RCC 7860 (cell line): ENCODE data around the gene HCLS1.
"Not testable (repeated sequence)": the region's sequence is repeated elsewhere in the genome, so short reads cannot be mapped to it uniquely, and the experiment has no call there.

ENCODE experiments used
- DNase-seq: peaks from one replicate; pipeline ENCODE4 v3.0.0-alpha.2; 2015; ENCODE audit warnings: low spot score
- FAIRE-seq: peaks from 2 replicates; lab custom pipeline; 2012; peaks lifted over from hg19 to GRCh38; lab: Jason Lieb, UNC

HCLS1 gene

DNA sequence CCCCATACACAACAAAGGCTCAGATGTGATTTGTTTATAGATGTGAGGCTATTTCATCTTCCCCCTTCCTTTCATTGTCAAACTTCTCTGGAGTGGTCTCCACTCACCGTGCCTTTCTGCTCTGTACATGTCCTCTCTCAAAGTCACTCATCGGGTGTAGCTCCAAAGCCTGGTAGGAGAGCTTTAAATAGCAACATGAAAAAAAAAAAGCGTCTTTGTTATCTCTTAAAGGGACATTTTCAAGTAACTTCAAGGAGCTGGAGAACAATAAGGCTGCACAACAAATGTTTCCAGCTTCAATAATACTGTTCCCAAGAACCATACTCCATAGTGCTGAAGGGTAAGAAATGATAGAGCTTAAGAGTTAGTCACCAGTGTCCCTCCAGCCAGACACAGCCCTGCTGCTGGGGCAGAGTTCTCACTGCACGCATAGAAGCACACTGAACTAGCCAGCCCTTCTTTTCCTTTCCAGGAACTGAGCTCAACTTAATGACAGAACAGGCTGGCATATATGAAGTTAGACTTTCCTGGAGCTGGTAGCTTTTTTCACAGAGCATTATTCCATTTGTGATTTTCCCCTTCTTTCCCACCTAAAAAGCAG lies 59.4 kb downstream of the HCLS1 start:
- FAIRE-seq, result no peak

DNA sequence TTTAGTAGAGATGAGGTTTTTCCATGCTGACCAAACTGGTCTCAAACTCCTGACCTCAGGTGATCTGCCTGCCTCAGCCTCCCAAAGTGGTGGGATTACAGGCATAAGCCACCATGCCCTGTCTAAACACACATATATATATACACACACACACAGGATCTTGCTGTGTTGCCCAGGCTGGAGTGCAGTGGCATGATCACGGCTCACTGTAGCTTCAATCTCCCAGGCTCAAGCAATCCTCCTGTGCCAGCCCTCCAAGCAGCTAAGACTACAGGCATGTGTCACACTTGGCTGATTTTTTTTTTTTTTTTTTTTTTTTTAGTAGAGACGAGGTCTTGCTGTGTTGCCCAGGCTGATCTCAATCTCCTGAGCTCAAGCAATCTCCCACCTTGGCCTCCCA lies 60.8 kb downstream of the HCLS1 start:
- DNase-seq, FAIRE-seq: not testable (repeated sequence)

More for the DNA sequence above, 59.4 kb downstream of the HCLS1 start:
- DNase-seq, result no peak

DNA sequence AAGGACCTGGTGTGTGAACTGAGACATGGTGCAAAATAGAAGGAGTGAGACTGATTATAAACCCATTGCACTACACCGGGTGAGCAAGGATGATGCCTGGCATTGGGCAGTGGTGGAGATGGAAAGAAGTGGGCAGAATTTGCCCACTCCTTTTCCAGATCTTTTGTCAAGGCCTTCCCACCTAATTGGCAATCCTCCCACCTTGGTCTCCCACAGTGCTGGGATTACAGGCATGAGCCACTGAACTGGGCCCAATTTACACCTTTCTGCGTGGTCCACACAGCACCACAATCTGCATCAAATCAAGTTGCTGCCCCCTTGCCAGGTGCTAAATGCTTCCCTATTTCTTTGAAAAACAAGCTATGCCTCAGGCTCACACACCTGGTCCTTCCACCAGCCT lies 62.1 kb downstream of the HCLS1 start:
- FAIRE-seq, result no peak
- no peak for DNase-seq

DNA sequence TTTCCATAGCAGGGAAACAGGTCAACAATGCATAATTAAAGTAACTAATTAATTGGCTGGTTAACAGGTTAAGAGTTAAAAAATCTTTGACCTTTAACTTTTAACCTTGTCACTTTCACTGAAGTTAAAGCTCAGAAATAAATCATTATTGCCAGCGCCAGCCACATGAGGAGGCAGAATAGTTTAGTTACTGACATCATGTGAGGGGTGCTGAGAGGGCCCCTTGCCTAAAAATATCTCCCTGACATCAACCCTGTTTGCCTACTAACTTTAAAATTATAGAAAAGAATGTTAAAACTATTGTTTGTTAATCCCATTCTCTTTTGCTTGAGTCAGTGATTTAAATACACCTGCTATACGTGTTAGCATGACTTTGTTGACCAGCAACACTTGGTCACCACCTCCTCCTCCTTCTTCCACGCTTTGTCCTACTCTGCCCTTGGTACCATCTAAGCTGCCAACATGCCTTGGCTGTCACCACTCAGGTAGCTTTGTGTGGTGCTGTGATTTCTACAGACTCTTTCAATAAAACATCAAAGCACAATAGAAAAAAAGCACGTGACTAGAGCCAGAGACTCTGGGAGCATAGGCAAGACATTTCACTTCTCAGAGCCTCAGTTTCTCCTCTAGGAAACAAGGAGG lies 64.8 kb downstream of the HCLS1 start:
- DNase-seq (no peak), FAIRE-seq (no peak)

DNA sequence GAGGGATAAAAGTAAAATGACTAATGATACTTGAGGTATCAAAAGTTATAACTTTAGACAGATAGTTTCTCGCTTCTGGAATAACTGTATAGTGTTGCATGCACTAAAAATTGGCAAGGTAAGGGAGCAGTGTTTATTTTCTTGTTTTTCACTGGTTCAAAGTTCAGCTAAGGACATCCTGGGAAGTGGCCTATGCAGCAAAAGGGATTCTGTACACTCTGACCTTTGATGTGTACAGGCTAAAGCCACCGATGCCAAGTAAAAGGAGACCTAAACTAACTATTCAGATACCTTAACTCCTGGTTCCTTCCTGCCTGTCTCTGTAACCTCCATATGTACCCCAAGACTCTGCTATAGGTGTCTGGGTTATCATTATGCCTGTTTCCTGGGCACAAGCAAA lies 65.9 kb downstream of the HCLS1 start:
- no peak for DNase-seq
- no peak for FAIRE-seq

DNA sequence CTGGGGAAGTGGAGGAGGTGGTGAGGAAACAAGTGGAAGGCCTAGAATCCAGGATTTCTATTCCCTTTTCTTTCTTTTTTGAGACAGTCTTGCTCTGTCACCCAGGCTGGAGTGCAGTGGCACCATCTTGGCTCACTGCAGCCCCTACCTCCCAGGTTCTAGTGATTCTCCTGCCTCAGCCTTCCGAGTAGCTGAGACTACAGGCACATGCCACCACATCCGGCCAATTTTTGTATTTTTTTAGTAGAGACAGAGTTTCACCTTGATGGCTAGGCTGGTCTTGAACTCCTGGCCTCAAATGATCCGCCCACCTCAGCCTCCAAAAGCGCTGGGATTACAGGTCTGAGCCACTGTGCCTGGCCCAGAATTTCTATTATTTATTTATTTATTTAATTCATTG lies 66.9 kb downstream of the HCLS1 start:
- FAIRE-seq, DNase-seq: not testable (repeated sequence)

DNA sequence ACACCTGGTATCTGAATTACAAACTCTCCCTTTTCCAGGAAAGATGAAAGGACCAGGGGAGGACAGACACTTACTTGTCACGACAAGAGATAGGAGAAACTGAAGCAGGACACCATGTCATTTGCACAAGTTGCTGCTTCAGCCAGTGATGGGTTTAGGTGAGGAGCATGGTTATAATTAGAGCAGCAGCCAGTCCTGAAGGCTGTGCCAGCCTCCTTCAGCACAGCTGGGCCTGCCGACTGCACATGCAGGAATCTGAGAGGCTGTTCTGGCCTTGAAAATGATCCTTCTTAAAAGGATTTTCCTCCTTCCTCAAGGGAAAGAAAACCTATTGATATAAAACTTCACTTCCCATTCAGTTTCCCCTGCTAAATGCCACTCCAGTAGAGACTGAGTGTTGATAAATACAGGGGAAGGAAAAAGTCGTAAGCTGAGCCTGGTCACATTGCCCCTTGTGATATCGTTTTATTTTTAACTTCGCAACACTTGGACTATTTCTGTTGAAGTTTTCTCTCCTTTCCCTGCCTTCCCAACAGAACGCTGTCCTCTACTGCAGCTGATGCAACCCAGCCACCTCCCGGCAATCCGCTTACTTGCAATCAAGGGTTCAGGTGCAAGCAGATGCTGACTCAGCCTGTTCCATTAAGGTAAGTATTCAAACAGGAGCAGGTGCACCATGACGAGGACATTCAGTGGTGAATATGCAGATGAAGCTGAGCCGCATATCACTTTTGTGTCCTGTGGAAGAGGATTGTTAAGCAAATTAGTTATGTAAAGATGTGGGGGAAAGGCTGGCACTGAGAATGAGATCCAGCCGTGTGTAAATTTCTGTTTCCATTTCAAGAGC lies 67.6 kb downstream of the HCLS1 start, which contains the start of gene FBXO40:
FBXO40 (plus strand) TSS at position 524 of the 847 bp plus-strand sequence. CDS start 27,197 bp downstream, outside the sequence.
- no peak for FAIRE-seq
- DNase-seq, result no peak

DNA sequence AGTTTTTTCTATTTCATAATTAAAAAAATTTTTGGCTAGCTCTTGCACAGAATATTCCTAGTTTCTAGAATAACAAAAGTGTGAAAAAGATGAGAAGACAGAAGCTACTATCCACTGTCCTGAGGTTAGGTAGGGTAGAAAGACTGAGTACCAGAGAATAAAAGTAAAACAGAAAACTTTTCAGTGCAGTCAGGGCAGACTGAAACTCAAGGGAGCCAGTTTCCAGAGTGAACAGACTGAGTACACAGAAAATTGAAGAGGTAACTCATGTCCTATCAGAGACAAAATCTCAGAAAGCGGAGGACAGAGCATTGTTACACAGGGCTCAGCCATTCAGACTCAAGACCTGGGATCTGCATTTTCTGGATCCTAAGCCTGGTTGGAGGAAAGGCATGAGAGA lies 76.3 kb downstream of the HCLS1 start:
- DNase-seq, result no peak
- FAIRE-seq, result no peak

DNA sequence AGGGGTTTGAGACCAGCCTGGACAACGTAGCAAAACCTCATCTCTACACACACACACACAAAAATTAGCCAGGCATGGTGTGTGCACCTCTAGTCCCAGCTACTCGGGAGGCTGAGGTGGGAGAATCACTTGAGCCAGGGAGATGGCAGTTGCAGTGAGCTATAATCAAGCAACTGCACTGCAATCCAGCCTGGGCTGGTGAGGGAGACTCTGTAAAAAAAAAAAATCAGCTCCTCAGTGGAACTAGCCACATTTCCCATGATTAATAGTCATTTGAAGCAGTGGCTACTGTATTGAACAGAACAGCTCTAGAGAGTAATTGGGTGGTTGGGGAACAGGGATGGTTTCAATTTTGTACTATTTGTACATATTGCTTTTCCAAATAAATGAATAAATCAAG lies 79.0 kb downstream of the HCLS1 start:
- no peak for DNase-seq
- no peak for FAIRE-seq
